Endodermal cell (in vitro differentiated cells): ENCODE measurements around the gene TMC8. TPM values are rescaled to one million over a fixed set of nuclear protein-coding genes. Genes with fewer than 3 reads are reported as not detected.

Experiments used
- DNase-seq: peaks from one replicate; pipeline ENCODE4 v3.0.0-alpha.2; 2017
- H3K27ac ChIP-seq: 2 replicates; pipeline ENCODE4 v1.5.1; 2013; ENCODE audit warnings: mild to moderate bottlenecking, low read depth, low read length, moderate library complexity
- H3K27me3 ChIP-seq: 2 replicates; pipeline ENCODE4 v1.6.1; 2013; ENCODE audit warnings: mild to moderate bottlenecking, low read length, moderate library complexity; ENCODE audit not compliant: insufficient read depth, control insufficient read depth, poor library complexity, severe bottlenecking
- H3K36me3 ChIP-seq: 2 replicates; pipeline ENCODE4 v1.7.0; 2013; ENCODE audit warnings: mild to moderate bottlenecking, low read length, moderate library complexity; ENCODE audit not compliant: control insufficient read depth, insufficient read depth
- H3K4me1 ChIP-seq: one replicate; pipeline ENCODE4 v1.7.0; 2013; ENCODE audit warnings: low read length; ENCODE audit not compliant: control insufficient read depth, insufficient read depth
- H3K4me3 ChIP-seq: 2 replicates; pipeline ENCODE4 v1.5.1; 2013; ENCODE audit warnings: mild to moderate bottlenecking, low read length, moderate library complexity
- H3K9ac ChIP-seq: 2 replicates; pipeline ENCODE4 v1.6.1; 2013; ENCODE audit warnings: mild to moderate bottlenecking, low read length, moderate library complexity; ENCODE audit not compliant: poor library complexity, severe bottlenecking; ENCODE audit errors: extremely low read depth
- H3K9me3 ChIP-seq: 2 replicates; pipeline ENCODE4 v1.6.1; 2013; ENCODE audit warnings: mild to moderate bottlenecking, low read length, moderate library complexity; ENCODE audit not compliant: control insufficient read depth
- H3K27ac Mint-ChIP-seq: 2 replicates; pipeline ENCODE4 v1.8.0; 2020; ENCODE audit warnings: mixed read lengths
- H3K27me3 Mint-ChIP-seq: 2 replicates; pipeline ENCODE4 v1.8.0; 2021; ENCODE audit warnings: mild to moderate bottlenecking, mixed read lengths; ENCODE audit not compliant: insufficient read depth
- H3K36me3 Mint-ChIP-seq: 2 replicates; pipeline ENCODE4 v1.8.0; 2020; ENCODE audit warnings: low read depth, mixed read lengths
- H3K4me1 Mint-ChIP-seq: 2 replicates; pipeline ENCODE4 v1.8.0; 2020; ENCODE audit warnings: mixed read lengths
- H3K4me3 Mint-ChIP-seq: 2 replicates; pipeline ENCODE4 v1.8.0; 2020; ENCODE audit warnings: mild to moderate bottlenecking, moderate library complexity, mixed read lengths
- H3K9me3 Mint-ChIP-seq: 2 replicates; pipeline ENCODE4 v1.8.0; 2020; ENCODE audit warnings: mild to moderate bottlenecking, mixed read lengths
- WGBS, 2 experiments: methylation state at CpG; one replicate each; pipeline versions ENCODE4 v1.1.5 to v1.1.7; 2013; ENCODE audit warnings: missing lambda C conversion rate in 2 of 2, mixed read lengths in 1 of 2; ENCODE audit not compliant: insufficient coverage in 1 of 2, insufficient read length in 1 of 2; 5-methylcytosine and 5-hydroxymethylcytosine counted together
- total RNA-seq, 2 donors: library from RNA; stranded (reverse); fragmentation: NEBNext Ultra II Directional in 1 of 2; extraction: Animal tissue kit (Norgen Biotek cat#: 25700) in 1 of 2; gene quantifications; 2 replicates in 1 of 2; 3 replicates in 1 of 2; pipeline ENCODE4 v1.2.1, GENCODE V29; 2021
- TF ChIP-seq, protein P1 (sequence below): fragments of 200-600 bp; sonication (generic); conservative IDR thresholded peaks from 2 replicates; pipeline ENCODE4 v1.5.0; 2021; ENCODE audit warnings: antibody characterized with exemption, mild to moderate bottlenecking

The TMC8 gene
- total RNA-seq, 2 donors from 2014 or later: 0.90 to 3.0 TPM

DNA sequence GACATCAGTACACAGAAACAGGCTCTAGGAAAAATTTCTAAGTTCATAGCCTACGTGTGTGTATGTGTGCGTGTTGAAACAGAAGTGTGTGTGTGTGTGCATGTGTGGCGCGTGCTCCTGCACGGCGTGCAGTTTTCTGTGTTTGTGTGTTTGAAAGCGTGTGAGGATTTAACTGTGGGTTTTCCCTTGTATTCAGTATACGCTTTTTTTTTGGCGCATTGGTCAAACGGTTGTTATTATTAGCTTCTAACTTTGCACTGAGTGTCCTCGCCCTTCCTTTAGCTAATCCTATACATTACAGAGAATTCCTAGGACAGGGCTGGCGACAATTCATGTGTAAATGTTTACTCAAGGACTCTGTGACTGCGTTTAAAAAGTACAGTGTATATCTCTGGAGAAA is 25.0 kb upstream of the TMC8 start:
- Mint-ChIP-seq H3K27ac (peak overlapping the region; percentile 52), H3K9me3 (peaks cover 23% of the 10 kb centered on the region), H3K4me1 (no peaks in the 10 kb centered on the region), H3K27me3 (no peaks in the 10 kb centered on the region), H3K4me3 (no peak overlapping the region), H3K36me3 (peaks cover 55% of the 10 kb centered on the region)
- Histone ChIP-seq H3K9me3 (peaks cover 29% of the 10 kb centered on the region), H3K27me3 (no peaks in the 10 kb centered on the region), H3K9ac (no peak overlapping the region), H3K4me1 (no peaks in the 10 kb centered on the region), H3K36me3 (peaks cover 51% of the 10 kb centered on the region), H3K4me3 (no peak overlapping the region), H3K27ac (no peak overlapping the region)
- no peak for DNase-seq
- WGBS, 2 experiments: 94 to 96% methylated on average over 8 to 13 of the region's 13 CpGs
- TF ChIP-seq, protein P1, sequence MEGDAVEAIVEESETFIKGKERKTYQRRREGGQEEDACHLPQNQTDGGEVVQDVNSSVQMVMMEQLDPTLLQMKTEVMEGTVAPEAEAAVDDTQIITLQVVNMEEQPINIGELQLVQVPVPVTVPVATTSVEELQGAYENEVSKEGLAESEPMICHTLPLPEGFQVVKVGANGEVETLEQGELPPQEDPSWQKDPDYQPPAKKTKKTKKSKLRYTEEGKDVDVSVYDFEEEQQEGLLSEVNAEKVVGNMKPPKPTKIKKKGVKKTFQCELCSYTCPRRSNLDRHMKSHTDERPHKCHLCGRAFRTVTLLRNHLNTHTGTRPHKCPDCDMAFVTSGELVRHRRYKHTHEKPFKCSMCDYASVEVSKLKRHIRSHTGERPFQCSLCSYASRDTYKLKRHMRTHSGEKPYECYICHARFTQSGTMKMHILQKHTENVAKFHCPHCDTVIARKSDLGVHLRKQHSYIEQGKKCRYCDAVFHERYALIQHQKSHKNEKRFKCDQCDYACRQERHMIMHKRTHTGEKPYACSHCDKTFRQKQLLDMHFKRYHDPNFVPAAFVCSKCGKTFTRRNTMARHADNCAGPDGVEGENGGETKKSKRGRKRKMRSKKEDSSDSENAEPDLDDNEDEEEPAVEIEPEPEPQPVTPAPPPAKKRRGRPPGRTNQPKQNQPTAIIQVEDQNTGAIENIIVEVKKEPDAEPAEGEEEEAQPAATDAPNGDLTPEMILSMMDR: no peak

DNA sequence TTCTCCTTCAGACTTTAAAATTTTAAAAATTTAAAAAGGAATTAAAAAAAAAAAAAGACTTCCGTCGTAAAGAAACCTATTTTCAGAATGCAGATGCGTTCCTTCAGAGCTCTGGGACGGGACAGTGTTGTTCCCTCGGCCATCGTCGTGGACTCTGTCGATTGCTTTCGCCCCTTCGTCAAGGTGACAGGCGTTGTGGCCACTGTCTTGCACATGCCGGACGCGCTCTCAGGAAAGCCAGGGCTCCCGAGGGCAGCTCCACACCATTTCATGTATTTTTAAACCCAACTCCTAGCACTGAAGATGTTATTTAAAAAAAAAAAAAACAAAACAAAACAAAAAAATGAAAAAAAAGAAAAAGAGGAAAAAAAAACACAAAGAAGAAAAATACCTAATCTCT is 24.4 kb upstream of the TMC8 start:
- no peak overlapping the region for H3K27ac ChIP-seq
- H3K4me3 ChIP-seq: no peak overlapping the region
- H3K36me3 Mint-ChIP-seq: peaks cover 56% of the 10 kb centered on the region
- H3K4me1 Mint-ChIP-seq: no peaks in the 10 kb centered on the region
- peaks cover 17% of the 10 kb centered on the region for H3K9me3 Mint-ChIP-seq
- no peaks in the 10 kb centered on the region for H3K27me3 ChIP-seq
- H3K4me1 ChIP-seq: no peaks in the 10 kb centered on the region
- H3K27me3 Mint-ChIP-seq: no peaks in the 10 kb centered on the region
- H3K9me3 ChIP-seq: peaks cover 23% of the 10 kb centered on the region
- TF ChIP-seq, protein P1: no peak
- H3K36me3 ChIP-seq: peaks cover 53% of the 10 kb centered on the region
- no peak for DNase-seq
- no peak overlapping the region for H3K27ac Mint-ChIP-seq
- no peak overlapping the region for H3K4me3 Mint-ChIP-seq
- 98 to 100% methylated on average over 1 to 15 of the region's 15 CpGs for WGBS, 2 experiments
- H3K9ac ChIP-seq: no peak overlapping the region

DNA sequence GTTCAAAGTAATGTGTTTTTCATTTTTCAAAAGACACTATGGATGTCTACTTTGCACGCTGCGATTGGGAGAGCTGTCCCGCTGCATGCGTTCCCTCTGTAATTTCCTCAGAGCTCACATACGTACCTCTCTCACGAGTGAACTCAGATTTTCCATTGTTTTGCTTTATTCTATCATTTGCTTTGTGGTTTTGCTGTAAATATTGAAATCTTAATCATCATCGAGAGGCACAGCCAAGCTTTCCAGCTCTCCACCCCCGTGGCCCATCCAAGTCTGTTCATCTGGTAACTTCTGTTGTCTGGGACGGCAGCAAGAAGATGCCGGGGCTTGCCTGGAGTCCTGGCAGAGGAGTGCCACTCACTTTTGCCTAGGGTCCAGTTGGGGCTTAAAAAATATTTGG is 23.1 kb upstream of the TMC8 start:
- 94 to 97% methylated on average over 9 to 10 of the region's 10 CpGs for WGBS, 2 experiments
- H3K27ac ChIP-seq: no peak overlapping the region

More for the DNA sequence above, 23.1 kb upstream of the TMC8 start:
- Mint-ChIP-seq H3K4me1 (no peaks in the 10 kb centered on the region), H3K36me3 (peaks cover 47% of the 10 kb centered on the region), H3K27ac (no peak overlapping the region), H3K27me3 (no peaks in the 10 kb centered on the region), H3K4me3 (no peak overlapping the region), H3K9me3 (peaks cover 4% of the 10 kb centered on the region)
- Histone ChIP-seq H3K4me1 (no peaks in the 10 kb centered on the region), H3K36me3 (peaks cover 45% of the 10 kb centered on the region), H3K9ac (no peak overlapping the region), H3K27me3 (no peaks in the 10 kb centered on the region), H3K4me3 (no peak overlapping the region), H3K9me3 (peaks cover 10% of the 10 kb centered on the region)
- no peak for DNase-seq
- TF ChIP-seq, protein P1: no peak
